NCI-H82 treated with DMSO at 0.1 percent for 48 hours (cell line): ENCODE measurements around the gene ATP8B4.

Experiments used
- DNase-seq: peaks from one replicate; lab custom pipeline; 2025; ENCODE audit not compliant: unreplicated experiment; lab: John Stamatoyannopoulos, UW

ATP8B4 gene

DNA sequence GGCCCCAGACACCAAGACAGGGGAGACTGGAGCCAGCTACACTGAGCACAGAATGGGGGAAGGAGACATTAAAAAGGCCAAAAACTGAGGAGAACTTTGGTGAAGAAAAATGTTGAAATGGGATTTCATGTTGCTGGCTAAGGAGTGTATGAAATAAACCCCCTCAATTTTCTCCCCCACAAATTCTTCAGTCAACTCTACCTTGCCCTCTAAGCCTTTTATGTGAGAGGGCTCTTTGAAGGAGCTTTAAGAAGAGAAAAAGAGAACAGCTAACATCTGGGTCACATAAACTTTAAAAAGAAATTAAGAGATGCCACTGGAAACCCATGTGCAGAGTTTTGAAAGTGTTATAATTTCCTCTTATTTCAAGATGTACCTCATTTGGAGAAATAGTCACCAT lies 88.6 kb downstream of the ATP8B4 start:
- no peak for DNase-seq

- no peak for DNase-seq
These were observed 90.7 kb downstream of the ATP8B4 start for GRCh38 chr15:50028326-50028725.

GRCh38 chr15:50024281-50024680 lies 94.8 kb downstream of the ATP8B4 start:
- no peak for DNase-seq

GRCh38 chr15:50018491-50018890 lies 100.5 kb downstream of the ATP8B4 start:
- DNase-seq: no peak

DNA sequence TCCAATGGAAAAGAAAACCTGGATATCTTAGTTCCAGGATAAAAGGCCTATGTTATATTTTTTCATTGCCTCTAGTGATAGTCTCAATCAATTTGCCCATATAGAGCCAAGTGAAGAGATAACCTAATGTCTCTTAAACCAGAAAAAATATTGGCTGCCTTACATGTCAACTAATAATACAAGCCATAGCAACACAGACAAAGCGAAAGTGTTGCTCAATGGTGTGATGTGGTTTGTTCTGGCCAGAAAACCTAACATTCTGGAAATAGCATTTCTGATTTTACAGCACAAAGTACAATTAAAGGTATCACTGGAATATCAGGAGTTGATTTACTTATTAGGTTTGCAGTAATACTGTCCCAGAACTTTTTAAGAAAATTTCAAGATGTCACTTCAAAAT lies 101.5 kb downstream of the ATP8B4 start:
- no peak for DNase-seq

DNA sequence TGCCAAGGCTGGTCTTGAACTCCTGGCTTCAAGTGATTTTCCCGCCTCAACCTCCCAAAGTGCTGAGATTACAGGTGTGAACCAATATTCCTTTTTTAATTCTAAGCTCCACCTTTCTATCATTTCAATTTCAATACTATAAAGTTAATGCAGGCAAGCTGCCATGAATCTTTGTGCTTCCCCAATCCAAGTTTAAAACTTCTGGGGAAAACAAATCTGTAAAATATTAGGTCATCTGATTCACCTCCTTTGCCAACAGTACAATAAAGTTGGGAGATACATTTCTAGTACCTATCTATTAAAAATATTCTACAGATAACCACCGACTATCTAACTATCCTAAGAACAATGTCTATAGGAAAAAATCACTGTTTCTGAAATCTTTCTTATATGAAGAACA lies 102.1 kb downstream of the ATP8B4 start:
- no peak for DNase-seq

- DNase-seq: no peak
These were observed 106.2 kb downstream of the ATP8B4 start for GRCh38 chr15:50012790-50013189.

DNA sequence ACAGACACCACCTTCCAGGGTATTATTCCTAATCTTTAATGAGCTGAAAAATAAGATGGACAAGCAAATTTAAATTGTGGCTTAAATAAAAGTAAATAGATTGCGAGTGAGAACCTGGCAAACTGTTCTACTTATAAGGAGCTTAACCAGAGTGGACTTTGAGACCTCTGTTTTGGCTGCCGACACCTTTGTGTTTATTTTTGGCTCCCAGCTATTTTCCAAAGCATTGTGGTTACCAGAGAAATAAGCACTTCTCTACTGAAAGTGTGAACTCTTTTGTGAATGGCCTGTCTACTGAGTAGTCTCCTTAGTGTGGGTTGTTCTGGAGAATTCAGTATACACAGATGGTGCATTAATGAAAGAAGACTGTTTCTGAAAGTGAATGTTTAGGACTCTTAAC lies 109.4 kb downstream of the ATP8B4 start:
- no peak for DNase-seq

DNA sequence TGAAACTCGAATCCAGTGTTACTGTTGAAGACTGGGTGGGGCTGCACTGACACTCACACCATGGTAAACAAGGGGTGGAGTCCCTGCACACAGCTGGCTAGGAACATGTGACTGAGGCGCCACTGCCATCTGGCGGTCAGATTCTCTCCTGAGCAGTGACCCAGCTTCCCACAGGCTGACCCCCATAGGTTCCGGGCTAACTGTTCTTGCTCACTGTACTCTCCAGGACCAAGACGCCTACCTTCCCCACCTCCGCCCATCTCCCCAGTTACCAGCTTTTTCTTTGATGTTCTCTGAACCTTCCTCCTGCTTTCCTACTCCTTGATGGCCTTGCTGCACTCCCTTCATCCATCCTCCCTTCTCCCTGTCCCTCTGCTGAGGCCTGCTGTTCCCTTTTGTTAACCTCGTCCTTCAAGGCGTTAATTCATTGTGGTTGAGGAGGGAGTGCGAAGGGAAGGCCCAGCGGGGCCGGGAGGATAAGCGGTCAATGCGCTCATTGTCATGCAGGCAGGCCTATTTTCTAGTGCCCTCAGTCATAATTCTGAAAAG lies 115.2 kb downstream of the ATP8B4 start:
- DNase-seq: peak; percentile 69

- peak; percentile 78 for DNase-seq
These were observed 127.4 kb downstream of the ATP8B4 start for GRCh38 chr15:49991587-49991986.

- DNase-seq: no peak
These were observed 128.0 kb downstream of the ATP8B4 start for GRCh38 chr15:49990835-49991545.

GRCh38 chr15:49989498-49989897 lies 129.5 kb downstream of the ATP8B4 start:
- no peak for DNase-seq

DNA sequence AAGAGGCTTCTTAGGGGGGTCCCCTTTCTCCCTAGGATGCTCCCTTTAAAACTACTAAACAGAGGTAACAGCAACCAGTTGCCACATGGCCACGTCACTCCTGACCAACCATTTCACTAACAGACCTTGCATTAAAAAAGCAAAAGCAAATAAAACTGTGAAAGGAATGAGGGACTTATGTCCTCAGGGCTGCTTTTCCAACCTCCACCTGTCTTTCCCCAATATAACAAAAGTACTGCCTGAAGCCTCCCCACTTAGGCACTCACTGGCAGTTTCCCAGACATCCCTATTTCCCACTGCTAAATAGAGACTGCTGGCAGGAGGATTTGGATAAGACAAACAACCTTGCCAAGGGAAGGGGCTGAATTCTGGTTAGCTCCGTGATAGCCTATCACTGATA lies 130.3 kb downstream of the ATP8B4 start:
- no peak for DNase-seq

- DNase-seq: no peak
These were observed 131.1 kb downstream of the ATP8B4 start for GRCh38 chr15:49987896-49988295.

- DNase-seq: peak; percentile 16
These were observed 131.7 kb downstream of the ATP8B4 start for GRCh38 chr15:49987198-49987785.

GRCh38 chr15:49986326-49986725 lies 132.7 kb downstream of the ATP8B4 start:
- DNase-seq: no peak

DNA sequence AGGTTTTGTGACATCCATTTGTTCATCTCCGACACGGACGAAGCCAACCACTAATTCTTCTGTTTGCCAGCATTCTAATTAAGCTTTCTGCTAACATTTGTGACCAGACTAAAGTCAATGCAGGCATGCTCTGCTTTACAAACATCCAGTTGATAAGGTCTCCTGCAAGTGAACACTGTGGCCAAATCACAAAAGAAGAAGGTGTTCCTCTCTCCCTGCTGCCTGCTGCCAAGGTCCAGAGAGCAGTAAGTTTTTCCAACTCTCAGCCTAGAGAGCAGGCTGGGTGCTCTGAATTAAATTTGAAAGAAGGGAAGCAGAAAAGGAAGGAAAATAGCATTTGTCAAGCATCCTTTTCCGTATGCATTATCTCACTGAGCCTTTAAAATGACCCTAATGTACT lies 133.6 kb downstream of the ATP8B4 start:
- no peak for DNase-seq

- no peak for DNase-seq
These were observed 134.6 kb downstream of the ATP8B4 start for GRCh38 chr15:49984436-49984835.

GRCh38 chr15:49982584-49982983 lies 136.4 kb downstream of the ATP8B4 start:
- DNase-seq: no peak

- no peak for DNase-seq
These were observed 139.2 kb downstream of the ATP8B4 start for GRCh38 chr15:49979705-49980382.

GRCh38 chr15:49978121-49978520 lies 140.9 kb downstream of the ATP8B4 start:
- DNase-seq: no peak

GRCh38 chr15:49977306-49977705 lies 141.7 kb downstream of the ATP8B4 start:
- DNase-seq: peak; percentile 41
